Stimulated activated CD4-positive, alpha-beta T cell treated with anti-CD3 and anti-CD28 coated beads, Interleukin-1b, Interleukin-23, amount 100 ng/mL, for 4 hours (primary cell): Measurements from ENCODE around the gene MAFF.
"Not testable (repeated sequence)": the region's sequence is repeated elsewhere in the genome, so short reads cannot be mapped to it uniquely, and the experiment has no call there.

Source experiments
- DNase-seq, 2 donors: peaks; one replicate each; pipeline ENCODE4 v3.0.0-alpha.2; 2020; ENCODE audit warnings: low read depth in 2 of 2

The MAFF gene

DNA sequence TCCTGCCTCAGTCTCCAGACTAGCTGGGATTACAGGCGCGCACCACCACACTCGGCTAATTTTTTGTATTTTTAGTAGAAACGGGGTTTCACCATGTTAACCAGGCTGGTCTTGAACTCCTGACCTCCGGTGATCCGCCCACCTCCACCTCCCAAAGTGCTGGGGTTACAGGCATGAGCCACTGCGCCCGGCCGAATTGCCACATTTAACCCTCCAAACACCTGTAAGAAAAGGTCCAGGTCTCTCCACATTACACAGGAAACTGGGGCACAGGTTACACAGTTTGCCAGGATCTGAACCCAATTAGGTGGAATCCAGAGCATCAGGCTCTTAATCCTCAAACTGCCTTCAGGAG, 24.2 kb upstream of the MAFF start:
- DNase-seq, result not testable (repeated sequence)

DNA sequence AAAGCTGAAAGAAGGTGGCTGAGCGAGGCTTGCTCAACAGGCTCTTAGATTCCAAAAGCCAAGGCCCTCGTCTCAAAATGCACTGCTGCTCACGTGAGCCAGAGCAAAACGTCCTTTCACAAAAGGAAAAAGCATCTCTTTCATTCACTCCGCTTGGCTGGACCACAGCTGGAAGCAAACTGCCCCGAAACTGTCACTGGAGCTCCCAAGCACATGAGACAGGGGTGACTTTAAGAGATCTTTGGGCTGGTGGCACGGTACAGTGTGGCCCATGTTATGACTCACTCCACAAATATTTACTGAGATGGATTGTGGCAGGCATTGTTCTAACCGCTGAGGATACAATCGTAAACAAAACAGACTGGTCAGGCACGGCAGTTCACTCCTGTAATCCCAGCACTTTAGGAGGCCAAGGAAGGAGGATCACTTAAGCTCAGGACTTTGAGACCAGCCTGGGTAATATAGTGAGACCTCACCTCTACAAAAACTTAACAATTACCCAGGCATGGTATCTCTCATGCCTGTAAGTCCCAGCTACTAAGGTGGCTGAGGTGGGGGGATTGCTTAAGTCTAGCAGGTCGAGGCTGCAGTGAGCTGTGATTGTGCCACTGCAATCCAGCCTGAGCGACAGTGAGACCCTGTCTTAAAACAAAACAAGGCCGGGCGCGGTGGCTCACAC, 23.7 kb upstream of the MAFF start:
- DNase-seq, result no peak

DNA sequence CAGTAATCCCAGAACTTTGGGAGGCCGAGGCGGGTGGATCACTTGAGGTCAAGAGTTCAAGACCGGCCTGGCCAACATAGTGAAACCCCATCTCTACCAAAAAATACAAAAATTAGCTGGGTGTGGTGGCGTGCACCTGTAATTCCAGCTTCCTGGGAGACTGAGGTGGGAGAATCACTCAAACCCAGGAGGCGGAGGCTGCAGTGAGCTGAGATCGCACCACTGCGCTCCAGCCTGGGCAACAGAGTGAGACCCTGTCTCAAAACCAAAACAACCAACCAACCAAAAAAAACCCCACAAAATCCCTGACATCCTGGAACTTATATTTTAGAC, 23.2 kb upstream of the MAFF start:
- not testable (repeated sequence) for DNase-seq

DNA sequence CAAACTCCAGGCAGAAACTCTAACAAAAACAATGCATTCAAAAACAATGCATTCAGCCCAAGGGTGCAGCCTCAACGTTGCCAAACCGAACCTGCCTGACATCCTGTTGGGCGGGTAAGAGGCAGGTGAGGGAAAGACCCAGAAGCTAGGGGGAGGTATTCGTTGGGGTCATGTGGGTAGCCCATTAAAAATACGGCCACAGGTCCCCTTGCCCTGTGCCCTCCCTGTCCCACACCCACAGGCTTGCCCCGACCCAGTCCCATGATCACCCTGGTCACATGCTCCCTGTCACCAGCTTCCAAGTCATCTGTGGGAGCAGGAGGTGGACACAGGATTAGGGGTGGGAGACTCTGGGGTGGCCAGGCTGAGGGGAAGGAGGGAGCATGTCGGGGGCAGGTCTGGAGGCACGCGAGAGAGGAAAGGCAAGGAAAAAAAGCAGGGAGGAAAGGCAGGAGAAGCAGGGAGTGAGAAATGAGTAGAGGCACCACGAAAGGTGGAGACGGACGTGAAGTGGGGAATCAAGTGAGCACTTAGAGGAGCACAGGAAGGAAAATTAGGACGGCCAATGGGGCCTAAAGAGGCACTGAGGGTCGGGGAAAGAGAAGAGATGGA, 20.8 kb upstream of the MAFF start:
- DNase-seq, result no peak

DNA sequence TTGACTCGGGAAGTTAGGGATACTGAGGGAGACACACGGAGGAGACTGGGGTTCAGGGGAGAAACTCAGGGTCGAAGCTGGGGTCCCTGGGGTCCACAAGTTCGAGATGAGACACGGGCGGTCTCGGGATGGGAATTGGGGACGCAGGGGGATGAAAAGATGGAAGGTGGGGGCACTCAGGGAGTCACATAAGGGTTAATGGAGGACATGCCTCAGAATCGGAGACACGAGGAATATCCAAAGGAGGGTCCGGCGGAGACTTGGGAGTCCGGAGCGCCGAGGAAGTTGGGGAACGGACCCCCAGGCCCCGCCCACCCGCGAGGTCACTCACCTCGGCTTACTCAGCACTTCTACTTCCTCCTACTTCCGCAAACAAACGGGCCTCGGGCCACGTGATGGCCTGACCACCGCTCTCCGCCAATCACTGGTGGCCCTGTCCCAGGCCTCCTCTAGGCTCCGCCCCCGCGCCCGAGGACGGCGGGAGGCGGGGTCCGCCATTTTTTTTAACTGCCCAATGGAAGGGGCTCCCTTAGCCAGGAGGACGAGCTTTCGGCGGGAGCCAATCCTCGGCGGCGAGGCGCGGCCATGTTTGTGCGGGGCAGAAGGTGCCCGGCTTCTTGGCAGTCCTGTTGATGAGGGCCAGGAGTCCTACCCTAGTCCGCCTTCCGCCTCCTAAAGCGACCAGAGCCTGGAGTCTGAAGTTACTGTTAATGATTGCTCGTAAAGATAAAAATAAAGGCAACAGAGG, 20.2 kb upstream of the MAFF start, which contains the start of gene PLA2G6:
Gene PLA2G6 (minus strand): TSS at position 378 of the 748 bp plus-strand sequence. CDS start 12,404 bp downstream, outside the sequence.
- peak; percentile 88 to 95 for DNase-seq

DNA sequence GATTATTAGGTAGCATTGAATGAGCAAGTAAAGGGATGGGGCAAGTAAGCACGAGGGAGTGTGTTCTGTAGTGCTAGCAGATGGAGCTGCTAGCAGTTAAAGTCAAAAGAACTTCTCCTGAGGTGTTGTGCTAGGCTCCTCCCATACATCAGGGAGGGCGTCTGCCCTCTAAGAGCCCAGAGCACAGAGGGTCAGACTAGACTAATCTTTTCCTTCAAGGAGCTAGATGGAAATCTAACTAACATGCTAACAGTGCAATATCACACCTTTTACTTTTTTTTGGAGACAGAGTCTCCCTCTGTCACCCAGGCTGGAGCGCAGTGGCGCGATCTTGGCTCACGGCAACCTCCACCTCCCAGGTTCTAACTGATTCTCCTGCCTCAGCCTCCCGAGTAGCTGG, 17.0 kb upstream of the MAFF start:
- DNase-seq, result no peak

DNA sequence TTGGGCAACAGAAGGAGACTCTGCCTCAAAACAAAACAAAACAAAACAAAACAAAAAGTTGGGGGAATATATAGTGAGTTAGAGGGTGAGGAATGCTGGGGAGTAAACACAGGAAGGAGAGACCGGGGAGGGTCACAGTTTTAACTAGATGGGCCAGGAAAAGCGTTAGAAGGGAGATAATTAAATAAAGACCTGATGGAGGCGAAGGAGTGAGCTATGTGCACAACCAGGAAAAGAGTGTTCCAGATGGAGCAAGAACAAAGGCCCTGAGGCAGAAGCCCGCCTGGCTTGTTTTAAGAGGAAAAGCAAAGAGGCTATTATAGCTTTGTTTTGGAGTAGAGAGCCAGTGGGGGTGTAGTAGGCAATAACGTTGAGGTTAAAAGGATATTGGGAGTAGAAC, 15.4 kb upstream of the MAFF start:
- no peak for DNase-seq

DNA sequence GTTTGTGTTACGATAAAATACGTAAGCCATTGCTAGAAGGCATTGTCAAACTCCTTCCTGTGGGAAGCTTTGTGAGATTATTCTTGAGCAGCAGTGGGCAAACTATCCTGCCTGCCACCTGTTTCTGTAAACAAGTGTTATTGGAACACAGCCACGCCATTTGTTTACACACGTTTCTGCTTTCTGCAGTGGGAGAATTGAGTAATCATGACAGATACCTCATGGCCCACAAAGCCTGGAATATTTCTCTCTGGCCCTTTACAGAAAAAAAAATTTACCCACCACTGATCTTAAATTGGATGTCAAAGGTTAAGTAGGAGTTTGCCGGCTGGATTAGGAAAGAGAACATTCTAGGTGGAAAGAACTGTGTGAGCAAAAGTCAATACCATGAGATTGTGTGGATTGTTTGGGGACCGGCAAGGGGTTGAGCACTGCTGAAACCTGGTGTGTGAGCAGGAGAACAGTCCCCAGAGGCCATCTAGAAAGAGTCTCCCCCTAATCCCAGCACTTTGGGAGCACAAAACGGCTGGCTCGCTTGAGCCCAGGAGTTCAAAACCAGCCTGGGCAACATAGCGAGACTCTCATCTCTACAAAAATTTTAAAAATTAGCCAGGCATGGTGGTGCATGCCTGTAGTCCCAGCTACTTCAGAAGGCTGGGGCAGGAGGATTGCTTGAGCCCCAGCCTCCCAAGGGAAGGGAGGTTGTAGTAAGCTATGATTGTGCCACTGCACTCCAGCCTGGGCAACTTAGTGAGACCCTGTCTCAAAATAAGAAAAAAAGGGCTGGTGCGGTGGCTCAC, 14.2 kb upstream of the MAFF start:
- DNase-seq, result no peak

DNA sequence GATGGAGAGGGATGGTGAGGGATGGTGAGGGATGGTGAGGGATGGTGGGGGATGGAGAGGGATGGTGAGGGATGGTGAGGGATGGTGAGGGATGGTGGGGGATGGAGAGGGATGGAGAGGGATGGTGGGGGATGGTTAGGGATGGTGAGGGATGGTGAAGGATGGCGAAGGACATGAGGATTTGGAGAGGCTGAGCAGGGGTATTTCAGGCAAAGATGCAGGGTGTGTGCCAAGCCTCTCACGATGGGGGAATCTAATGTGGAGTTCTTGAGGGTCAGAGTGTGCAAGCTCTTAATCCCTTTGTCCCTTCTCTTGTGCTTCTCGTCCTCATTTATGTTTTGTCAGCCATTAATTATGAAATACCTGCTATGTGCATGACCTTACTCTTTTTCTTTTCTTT, 12.7 kb upstream of the MAFF start:
- DNase-seq, result no peak

DNA sequence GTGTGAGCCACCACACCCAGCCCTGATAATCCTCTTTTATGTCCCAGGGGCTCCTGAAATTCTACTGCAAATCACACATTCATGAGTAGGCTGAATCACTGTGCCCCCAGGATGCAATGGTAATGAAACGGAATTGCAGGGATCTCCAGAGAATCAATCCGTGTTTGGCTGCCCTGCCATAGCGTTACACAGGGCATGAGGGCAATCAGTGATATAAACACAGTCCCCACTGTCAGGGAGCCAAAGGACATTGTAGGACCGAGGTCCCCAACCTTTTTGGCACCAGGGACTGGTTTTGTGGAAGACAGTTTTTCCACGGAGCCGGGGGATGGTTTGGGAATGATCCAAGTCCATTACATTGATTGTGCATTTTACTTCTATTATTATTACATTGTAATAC, 11.2 kb upstream of the MAFF start:
- DNase-seq, result no peak

DNA sequence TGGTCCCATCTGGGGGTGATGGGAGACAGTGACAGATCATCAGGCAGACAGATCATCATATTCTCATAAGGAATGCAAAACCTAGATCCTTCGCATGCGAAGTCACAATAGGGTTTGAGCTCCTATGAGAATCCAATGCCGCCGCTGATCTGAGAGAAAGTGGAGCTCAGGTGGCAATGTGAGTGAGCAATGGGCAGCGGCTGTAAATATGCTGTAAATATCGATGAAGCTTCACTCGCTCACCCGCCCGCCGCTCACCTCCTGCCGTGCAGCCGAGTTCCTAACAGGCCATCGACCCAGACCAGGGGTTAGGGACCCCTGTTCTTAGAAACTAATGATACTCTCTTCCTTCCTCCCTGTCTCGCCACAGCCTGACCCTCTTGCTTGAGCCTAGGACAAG, 10.7 kb upstream of the MAFF start:
- no peak for DNase-seq

DNA sequence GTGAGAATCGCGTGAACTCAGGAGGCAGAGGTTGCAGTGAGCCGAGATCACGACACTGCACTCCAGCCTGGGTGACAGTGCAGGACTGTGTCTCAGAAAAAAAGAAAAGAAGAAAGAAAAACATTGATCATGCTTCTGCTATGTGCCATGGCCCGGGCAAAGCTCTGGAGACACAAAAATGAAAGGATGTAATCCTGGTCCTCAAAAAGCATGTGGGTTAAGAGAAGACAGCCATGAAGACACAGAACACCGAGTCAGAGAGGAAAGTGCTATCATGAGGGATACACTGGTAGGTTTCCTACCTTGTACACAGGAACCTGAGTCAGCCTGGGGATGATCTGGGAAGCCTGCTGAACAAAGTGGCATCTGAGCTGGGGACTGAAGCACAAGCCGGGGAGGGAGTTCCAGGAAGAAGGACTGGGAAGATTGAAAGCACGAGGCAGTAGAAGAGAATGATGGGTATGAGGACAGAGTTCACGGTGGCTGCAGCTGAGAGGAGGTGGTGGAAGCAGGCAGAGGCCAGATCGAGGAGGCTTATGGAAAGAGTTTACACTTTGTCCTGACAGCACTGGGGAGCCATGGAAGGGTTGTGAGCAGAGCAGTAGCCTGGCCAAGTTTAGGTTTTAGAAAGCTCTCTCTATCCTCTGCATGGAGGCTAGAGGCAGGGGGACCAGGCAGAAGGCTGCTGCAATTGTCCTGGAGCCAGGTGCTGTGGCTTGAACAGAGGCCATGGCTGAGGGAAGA, 9.9 kb upstream of the MAFF start:
- no peak for DNase-seq

DNA sequence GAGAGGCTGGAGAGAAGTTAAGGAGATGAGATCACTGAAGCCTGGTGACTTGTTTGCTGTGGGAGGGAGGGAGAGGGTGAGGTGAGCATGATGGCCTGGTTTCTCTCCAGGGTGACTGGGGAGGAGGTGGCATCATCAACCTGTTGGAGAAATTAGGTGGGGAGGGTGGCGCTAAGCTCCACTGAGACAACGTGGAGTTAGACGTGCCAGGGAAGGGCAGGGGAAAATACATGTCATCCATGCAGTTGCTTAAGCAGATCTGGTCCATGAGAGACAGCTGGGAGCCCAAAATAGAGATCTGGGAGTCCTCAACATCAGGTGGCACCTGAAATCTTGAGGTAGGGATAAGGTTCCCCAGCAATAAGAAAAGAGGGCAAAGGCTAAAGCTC, 9.3 kb upstream of the MAFF start:
- no peak for DNase-seq

DNA sequence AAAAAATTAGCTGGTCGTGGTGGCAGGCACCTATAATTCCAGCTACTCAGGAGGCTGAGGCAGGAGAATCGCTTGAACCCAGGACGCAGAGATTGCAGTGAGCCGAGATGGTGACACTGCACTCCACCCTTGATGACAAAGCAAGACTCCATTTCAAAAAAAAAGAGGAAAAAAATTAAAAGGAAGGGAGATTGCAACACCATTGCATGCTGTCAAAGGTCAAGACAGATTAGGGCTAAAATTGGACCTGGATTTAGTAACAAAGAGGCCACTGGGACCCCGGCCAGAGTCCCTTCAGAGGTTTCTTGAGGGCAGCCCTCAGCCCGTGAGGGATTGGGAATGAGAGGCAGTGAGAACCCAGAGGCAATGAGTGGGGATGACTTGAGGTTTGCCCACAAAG, 8.2 kb upstream of the MAFF start:
- DNase-seq, result no peak

DNA sequence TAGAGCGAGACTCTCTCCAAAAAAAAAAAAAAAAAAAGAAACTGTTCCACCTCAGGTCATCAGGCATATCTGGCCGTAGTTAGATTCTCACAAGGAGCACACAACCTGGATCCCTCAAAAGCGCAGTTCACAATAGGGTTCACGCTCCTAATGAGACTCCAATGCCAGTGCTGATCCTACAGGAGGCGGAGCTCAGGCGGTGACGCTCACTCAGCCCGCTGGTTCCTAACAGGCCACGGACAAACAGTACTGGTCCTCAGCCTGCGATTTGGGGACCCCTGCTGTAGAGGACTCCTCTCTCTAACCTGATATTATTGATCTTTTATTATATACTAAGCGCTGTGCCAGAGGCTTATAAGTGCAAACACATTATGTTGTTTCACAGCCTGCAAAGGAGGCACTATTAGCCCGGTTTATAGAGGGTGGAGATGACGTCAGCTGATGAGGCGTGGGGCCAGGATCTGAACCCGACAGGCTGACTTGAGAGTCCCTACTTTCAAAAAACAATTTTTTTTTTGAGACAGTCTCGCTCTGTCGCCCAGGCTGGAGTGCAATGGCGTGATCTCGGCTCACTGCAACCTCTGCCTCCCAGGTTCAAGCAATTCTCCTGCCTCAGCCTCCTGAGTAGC, 4.9 kb upstream of the MAFF start:
- no peak for DNase-seq

DNA sequence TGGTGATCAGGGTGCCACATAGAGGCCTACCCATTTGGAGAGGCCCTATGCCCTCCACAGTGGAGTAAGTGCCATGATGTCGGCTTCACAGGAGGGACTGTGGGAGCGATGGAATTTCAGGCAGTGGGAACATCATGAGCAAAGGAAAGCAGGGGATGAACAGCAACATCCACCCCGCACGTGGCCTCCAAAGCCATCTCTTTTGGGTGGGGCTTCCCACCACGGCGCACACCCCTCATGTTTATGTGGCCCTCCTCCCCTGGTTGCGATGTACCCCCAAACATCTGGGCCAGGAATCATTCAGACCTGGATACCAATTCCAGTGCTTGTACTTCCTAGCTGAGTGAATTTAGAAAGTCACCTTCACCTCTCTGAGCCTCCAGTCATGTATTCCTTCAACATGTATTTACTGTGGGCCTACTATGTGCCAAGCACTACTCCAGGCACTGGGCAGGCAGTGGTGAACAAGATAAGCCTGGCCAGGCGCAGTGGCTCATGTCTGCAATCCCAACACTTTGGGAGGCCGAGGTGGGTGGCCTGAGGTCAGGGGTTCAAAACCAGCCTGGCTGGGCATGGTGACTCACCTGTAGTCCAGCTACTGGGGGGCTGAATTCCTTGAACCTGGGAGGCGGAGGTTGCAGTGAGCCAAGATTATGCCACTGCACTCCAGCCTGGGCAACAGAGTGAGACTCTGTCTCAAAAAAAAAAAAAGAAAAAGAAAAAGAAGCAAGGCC, 1.8 kb upstream of the MAFF start:
- no peak for DNase-seq

DNA sequence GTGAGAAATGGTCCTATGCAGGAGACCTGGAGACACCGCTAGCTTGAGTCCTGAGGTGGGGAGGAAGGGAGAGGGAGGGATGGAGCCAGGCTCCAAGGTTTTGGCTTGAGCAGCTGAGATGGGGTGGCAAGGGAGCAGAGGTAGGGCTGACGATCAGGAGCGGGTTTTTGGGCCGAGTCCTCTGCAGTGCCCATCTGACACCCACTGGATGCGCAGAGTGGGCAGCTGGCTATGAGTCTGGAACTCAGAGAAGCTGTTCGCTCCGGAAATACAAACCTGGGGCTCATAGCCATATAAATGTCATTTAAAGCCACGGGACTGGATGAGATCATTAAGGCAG, 453 bp upstream of the MAFF start:
- DNase-seq, result no peak

DNA sequence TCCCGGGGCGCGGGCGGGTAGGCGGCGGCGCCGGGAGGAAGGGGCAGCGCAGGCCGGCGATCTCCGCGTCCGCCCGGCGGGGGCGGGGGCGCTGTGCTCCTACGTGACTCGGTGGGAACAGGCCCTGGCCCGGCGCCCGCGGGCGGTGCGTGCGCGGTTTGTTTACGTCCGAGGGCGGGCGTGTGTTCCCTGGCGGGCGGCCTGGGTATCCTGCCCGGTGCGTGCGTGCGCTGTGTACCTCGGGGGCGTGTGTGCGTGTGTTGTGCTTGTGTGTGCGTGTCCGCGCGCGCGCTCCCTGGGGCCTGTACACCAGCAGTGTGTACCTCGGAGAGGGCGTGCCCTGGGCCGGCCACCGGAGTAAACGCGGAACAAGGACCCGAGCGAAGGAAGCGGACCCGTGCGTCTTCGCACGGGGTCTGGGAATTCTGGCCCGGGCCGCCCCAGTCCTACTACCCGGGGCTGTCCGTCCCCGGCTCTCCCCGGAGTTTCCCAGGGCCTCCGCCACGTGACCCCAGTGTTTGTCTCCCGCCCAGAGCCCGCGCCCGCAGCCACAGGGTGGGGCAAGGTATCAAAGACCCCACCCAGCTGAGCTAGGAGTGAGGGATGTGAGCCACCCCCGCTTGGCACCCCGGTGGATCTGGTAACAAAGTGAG, 769 bp downstream of the MAFF start:
- DNase-seq, result peak; percentile 35 to 42

DNA sequence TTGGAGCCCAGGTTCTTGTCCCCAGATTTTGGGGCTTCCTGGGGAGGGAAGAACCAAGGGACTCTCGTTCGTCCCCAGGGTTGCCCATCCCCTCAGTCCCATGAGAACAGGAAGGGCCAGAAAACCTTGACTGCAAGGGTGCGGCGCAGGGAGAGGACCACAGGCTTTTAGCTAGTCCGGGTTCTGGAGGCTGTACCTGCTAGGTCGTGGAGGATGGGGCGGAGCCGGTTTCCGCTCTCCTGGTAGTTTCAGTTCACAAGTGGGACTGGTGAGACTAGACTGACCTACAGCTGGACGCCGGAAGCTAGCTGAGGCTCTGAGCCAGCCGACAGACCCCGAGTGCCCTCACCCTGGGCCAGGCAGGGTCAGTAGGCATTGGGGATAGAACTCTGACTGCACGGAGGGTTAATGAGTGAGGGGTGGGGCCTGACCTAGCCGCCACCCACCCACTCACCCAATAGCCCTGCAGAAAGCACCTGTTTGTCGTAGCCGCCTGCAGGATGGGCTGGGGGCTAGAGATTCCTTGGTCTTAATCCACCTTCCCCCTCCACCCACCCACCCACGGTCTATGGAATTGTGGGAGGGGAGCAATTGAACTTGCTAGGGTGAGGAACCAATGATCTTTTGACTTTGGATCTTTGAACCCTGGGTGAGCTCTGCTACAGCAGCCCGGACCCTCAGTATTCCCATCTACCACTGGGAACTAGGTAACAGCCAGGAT, 1.5 kb downstream of the MAFF start:
- DNase-seq, result no peak
